Fibroblast of gingiva (primary cell): Measurements from ENCODE around the gene ORC3.

Experiments
- DNase-seq: peaks from one replicate; pipeline ENCODE4 v3.0.0-alpha.2; 2011; ENCODE audit warnings: low read depth

The ORC3 gene

DNA sequence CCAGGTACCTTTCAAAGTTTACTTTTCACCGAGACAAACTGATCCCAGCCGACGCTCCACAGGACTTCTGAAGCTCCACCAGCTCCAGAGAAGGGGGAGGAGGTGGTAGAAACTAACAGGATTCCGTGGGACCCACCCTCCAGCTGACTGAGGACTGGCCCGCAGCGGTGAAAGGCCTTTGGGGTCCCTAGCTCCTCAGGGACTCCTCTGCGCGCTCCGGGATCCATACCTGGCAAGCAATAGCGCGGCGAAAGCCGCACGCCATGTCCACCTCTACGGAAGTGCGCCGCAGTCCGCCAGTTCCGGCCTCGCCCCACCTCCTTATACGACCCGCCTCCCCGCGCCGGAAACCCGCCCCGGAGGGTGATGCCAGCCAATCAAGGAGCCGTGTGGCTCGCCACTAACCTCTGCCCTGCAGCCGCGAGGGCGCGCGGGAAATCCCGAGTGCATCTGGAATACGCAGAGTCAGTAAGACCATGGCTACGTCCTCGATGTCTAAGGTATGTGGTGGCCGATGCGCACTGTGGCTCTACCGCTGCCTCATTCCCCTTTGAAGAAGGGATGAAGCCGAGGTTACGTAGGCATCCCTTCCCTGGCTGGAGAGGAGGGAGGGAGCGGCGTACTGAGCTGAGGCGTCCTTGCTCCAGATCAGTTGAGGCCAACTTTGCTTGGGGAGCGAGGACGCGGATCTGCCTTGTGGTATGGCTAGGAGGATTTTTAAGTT is at the start of gene ORC3, which contains the start of gene RARS2:
Gene ORC3, plus strand, starts transcription at position 443 of the 724 bp plus-strand sequence. Its CDS starts 34 bp downstream, at position 477.
Gene RARS2, minus strand, starts transcription at position 295 of the 724 bp plus-strand sequence. Its CDS starts 30 bp downstream, at position 265.
- DNase-seq = peak; percentile 94

DNA sequence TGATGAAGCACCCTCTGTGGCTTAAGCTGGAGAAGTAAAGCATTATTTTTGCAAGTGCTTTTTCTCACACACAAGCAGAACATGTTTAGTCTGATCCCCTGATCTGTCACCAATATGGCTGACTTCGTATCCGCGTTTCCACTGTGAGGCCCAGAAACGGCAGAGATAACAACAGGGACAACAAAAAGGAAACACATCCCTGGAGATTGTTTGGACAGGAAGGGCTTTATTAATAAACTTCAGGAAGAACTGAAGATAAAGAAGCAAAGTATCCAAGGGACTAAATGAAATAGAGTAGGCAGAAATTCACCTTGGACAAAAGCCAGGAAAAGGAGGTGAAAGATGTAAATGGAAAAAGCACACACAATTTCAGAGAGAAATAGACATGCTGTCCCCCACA is 49.4 kb upstream of the ORC3 start:
- DNase-seq = no peak

DNA sequence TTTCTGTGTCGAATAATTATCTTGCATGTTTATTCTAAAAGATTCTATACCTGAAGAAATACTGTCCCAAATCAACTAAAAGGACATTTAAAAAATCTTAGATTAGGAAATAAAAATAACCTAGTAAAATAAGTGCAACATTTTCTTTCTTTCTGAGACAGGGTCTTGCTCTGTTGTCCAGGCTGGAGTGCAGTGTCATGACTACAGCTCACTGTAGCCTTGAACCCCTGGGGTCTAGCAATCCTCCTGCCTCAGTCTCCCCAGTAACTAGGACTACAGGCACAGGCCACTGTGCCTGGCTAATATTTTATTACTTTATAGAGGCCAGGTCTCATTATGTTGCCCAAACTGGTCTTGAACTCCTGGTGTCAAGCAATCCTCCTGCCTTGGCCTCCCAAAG is 48.9 kb upstream of the ORC3 start:
- DNase-seq = no peak

DNA sequence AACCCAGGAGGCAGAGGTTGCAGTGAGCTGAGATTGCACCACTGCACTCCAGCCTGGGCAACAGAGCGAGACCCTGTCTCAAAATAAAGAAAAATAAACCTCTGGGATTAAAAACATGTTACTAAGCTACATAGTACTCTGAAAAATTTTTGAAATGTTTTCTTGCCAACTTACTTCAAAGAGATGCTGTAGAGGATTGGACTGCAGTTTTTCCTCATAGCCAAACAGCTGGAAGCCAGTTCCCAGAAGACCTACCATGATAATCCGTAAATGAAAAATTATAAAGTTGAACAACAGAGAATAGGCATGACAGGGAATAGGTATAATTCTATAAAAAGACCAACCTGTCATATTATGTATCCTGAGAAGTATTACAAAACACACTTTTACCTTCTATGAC is 48.2 kb upstream of the ORC3 start:
- DNase-seq = no peak

DNA sequence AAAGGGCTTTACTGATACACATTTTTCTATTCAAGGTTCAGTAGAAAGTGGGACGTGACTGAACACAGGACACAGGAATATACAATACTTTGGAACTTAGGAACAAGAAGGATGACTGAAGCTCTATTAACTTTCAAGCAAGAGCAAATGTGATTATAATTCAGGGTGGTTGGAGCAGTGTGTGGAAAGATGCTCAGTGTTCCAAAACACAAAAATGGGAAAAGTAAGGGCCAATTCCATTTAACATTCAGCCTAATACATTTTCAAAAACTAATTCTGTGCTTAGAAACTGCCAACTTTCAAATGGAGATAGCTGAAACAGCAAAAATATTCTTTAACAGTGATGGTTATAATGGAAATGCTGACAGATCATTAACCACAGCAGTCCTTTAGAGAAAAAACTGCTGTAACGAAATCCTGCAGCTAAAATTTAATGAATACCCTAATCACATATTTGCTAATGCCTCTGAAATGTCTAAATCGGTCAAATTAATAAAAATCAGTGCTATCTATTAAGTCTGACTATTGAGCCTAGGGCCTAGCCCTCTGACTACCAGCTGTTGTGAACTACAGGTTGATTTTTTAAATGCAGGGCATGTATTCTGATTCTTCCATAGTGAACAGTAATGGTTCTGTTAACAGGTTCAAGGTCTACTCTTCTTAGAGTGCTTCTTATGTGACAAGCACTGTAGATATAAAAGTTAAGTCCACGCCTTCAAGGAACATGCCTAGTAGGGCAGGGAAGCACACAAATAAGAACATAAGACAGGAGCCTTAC is 46.0 kb upstream of the ORC3 start:
- DNase-seq = no peak

DNA sequence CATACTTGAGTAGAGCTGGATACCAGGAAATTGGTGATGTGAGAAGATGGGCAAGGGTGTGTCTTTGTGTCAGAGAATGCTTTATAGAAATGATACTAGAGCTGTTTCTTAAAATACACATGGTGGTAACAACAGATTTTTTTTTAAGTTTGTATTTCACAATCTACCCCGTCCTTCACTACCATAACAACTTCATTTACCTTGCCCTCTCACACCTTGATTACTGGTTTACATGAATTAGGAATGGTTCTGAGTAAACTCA is 45.5 kb upstream of the ORC3 start:
- DNase-seq = no peak

DNA sequence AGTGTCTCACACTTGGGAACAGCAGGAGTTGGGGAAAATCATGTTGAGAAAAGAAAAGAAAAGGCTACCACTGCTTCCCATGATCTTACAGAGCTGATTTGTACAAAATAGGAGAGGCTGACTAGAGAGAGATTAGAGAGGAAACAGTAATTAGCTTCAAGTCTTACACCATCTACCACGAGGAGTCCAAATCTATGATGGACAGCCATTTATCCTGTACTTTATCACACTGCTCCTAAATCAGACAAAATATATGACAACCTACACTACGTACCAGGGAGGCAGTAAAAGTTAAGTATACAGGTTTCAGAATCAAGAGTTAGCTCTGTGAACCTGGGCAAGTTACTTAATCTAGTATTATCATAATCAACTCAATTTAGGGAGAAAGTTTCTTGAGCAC is 38.1 kb upstream of the ORC3 start:
- DNase-seq = no peak

DNA sequence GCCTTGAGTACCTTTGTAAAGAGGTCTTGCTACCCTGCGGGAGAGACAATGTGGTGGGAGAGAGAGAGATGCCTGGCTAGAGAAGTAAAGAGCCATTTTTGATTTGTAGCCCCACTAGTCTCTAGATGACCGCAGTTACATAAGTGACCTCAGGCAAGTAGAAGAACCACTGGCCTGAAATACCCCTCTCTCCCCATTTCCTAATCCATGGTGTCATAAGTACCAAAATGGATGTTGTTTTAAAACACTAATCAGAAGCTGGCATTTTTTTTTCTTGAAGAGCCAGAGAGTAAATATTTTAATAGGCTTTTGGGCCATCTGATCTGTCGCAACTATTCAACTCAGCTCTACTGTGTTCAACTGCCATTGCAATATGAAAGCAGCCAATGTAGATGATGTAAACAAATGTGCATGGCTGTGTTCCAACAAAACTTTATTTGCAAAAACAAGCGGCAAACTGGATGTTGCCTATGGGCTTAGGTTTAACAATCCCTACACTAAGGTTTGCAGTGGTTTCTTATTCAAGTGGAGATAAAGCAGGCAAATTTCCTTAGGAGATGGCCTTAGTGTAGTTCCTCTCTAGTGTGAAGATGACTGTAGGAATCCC is 36.7 kb upstream of the ORC3 start:
- DNase-seq = peak; percentile 60

DNA sequence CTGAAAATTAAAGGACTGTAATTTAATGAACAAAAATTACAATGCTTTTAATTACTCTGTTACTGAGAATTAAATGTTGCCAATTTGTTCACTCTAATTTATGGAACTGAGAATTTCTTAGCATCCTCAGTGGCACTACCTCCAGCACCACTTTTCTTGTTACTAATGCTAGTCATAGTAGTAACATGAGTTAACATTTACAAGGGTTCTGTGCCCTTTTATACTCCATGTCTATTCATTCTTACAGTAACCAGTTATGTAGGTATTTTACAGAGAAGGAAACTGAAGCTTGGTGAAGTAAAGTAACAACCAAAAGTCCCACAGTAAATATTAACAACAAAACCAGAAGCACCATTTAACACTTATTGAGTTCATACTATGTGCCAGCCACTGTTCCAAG is 34.4 kb upstream of the ORC3 start:
- no peak for DNase-seq

DNA sequence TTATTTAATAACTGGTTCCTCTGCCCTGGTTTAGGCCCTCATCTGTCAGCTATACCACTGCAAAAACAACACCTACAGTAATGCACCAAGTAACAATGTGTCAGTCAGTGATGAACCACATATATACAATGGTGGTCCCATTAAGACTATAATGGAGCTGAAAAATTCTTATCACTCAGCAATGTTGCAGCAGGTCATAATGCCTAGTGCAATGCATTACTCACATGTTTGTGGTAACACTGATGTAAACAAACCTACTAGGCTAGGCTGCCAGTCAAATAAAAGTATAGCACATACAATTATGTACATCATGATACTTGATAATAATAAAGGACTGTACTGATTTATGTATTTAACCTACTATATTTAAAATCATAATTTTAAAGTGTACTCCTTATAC is 31.5 kb upstream of the ORC3 start:
- no peak for DNase-seq

DNA sequence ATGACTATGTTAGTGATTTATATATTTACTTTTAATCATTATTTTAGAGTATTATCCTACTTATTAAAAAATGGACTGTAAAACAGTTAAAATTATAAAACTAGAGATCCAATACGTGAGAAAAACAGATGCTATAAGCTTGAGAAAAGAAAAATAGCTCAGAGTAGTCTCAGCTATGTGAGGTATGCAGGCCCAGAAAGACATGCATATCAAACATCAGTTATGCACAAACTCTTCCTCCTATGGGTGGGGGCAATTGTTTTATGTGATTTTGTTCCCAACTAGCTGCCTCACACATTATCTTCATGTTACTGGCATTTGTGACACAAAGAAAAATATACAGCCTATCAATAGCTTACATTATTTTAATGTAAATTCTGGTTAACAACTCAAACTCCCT is 28.9 kb upstream of the ORC3 start:
- DNase-seq = no peak

DNA sequence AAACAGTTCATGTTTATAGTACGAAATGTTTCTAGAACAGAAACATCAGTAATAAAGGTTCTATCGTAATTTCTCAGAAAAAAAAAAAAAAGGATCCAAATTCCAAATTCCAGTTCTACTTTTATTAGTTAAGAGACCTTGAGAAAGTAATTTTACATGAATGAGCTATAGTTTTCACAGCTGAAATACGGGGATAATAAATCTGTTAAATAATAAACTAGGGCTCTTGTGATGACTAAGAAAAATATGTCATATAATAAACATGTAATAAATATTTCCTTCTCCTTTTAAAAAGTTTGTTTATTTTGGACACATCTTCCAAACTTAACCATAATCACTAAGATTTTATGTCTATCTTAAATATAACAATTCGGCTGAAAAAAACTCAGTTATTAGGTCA is 17.9 kb upstream of the ORC3 start:
- DNase-seq = no peak

DNA sequence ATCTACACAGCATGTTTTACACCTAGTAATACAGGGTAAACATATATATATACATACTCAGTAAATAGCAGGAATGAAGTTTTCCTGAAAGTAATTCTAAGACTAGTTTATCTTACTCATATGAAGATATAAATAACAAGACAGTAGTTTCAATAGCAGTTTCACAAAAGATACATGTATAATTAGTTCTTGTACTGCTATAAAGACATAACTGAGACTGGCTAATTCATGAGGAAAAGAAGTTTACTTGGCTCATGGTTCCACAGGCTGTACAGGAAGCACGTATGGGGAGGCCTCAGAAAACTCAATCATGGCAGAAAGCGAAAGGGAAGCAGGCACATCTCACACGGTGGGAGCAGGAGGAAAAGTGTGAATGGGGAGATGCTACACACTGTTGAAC is 17.1 kb upstream of the ORC3 start:
- DNase-seq = no peak

DNA sequence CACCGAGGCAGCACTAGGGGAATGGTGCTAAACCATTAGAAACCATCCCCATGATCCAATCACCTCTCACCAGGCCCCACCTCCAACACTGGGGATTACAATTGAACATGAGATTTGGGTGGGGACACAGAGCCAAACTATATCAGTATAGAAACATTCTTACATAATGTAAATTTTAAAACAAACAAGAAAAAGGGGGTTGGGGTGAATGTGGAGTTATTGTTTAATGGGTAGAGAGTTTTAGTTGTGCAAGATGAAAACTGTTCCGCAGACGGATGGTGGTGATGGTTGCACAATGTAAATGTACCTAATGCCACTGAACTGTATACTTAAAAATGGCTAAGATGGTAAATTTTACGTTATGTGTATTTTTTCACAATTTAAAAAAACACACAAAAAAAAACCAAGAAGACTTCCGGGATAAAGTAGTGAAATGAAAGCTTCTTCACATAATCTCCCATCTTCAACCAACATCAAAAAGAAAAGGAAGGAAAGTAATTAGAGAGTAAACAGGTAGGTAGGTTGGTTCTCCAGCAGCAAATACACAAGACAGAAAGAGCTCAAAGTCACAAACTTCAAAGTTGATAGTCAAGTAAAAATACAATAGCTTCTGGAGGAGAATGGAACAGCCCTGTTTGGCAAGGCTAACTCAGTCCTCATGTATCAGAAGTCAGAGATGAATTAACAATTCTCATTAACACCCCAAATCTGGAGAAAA is 16.5 kb upstream of the ORC3 start:
- no peak for DNase-seq

DNA sequence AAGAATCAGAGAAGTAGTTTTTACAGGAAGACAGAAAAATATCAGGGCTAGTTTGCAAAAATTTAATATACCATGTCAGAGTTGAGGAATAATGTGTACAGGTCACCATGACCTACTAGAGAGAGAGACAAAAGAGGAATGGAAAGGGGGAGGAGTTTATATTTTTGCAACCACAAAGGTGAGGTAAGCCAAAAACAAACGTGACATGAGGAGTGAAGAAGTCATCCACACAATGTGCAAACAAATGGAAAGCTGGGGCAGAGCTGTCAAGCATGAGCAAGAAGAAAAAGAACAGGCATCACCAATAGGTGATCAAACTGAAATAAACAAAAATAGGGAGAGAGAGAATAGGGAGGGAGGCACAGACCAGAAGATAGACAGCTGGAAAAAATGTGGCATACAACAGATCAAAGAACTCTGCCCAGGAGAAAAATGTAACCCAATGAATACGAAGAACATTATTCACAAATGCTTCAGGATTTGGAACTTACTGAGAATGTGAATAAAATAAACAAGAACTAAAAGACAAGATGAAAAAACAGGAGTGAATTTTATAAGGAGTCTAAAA is 15.6 kb upstream of the ORC3 start:
- DNase-seq = no peak

DNA sequence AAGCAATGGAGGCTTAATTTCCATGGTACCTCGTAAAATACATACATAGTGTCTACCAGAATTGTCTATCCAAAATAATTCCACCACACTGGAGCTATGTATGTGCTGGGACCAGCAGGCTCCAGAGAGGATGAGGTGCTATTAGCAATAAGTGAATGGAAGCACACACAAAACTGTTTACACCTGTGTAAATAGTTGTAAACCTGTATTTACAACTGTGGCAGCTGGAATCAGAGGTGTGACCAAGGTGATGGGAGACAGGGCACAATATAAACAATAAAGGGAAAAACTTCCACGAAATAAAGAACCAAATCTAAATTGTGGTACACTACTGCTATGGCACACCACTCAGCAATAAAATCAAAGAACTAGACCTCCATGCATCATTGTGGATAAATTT is 14.5 kb upstream of the ORC3 start:
- no peak for DNase-seq

DNA sequence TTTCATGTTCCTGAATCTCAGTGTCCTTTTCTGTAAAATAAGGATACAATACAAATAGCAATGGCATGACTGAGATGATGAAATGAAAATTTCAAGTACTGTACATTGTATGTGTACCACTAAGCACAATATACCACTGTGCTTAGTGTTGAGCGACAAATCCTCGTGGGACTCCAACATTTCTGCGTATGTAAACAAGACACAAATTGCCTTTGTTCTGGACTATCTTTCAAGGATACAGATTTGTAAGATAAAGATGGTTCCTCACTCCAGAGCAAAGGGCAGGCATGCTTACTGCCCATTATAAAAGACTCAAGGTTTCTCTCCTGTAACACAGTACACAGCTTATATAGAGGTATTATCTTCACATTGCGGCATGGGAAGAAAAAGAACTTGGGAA is 6.1 kb upstream of the ORC3 start:
- no peak for DNase-seq

DNA sequence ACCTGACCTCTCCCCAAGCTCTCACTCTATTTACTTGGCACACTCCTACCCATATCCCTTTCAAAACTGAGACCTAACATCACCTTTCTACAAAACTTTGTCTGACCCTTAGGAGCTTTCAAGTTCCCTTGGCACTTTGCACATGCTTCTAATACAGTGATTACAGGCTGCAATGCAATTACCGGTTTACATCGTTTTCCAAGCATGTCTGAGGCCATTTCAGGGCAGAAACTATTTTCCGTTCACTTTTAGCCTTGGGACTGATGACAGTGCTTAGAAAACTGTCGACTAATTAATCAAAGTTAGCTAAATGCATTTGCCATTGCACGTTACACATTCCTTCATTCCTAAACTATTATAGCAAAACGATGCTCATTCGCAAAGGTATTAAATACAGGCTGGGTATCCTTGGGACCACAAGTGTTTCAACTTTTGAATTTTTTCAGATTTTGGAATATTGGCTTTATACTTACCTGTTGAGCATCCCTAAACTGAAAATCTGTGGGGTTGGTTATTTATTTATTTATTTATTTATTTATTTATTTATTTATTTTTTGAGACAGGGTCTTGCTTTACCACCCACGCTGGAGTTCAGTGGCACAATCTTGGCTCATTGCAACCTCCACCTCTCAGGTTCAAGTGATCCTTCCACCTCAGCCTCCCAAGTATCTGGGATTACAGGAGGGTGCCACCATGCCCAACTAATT is 3.4 kb upstream of the ORC3 start:
- no peak for DNase-seq

DNA sequence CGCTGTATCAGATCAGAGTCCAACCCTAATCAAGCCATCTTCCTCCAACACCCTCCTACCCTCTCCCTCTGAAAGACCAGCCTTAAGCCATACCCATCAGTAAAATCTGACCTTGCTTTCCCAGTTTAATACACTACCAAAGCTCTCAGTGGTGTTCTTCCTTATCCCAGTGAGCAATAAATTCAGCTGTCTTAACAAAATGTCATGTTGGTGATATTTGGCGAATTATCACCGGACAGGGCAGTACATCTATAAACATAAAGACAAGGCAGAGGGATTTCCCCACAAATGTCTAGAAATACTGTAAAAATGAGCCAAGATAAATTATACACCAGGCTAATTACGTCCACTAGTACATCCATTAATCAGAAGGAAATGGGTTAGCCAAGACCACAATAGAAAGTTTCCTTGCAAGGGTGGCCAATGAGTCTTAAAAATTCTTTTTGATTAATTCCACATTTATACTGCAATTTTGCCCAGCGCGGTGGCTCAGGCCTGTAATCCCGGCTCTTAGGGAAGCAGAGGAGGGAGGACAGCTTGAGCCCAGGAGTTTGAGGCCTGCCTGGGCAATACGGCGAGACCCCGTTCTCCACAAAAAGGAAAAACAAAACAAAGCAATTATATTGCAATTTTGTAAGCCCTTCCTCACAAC is 1.1 kb upstream of the ORC3 start:
- peak; percentile 54 for DNase-seq

DNA sequence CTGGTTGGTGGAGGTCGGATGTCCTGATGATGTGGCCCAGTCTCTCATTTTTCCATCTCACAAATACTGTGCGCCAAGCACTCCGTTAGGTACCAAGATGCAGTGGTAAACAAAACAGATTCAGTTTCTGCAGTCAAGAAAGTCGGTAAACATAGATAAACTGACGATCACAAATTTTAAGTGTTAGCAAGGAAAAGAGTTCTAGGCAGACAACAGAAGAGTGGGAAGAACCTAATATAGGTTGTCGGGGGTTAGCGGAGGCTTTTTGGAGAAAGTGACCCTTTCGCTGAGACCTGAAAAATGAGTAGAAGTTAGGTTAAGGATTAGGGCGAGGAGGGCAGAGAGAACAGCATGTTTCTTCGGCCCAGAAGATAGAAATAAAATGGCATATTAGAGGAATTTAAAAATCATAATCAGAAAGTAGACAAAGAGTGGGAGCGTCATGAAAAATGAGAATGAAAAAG is 514 bp downstream of the ORC3 start:
- DNase-seq = no peak

DNA sequence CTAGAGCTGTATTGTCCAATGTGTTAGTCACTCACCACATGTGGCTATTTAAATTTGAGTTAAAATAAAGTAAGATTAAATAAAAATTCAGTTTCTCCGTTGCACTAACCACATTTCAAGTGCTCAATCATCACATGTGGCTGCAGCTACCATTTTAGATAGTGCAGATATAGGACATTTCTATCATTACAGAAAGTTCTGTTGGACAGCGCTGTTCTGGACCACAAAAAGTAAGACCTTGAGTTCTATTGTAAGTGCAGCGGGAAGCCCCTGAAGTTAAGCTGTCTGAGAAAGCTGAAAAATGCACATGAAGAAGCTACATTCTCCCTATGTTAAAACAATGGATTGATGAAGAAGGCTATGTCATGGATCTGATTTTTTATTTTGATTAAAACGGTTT is 1.1 kb downstream of the ORC3 start:
- DNase-seq = no peak
